CD4-positive, alpha-beta T cell treated with Interleukin-12 subunit alpha and Interleukin-12 subunit beta, for 1 hour (primary cell): Measurements from ENCODE around the gene FAM3B.

ENCODE experiments used
- DNase-seq: peaks from one replicate; pipeline ENCODE4 v3.0.0-alpha.2; 2020

FAM3B gene

GRCh38 chr21:41399246-41399800 lies 82.7 kb downstream of the FAM3B start:
- no peak for DNase-seq

GRCh38 chr21:41402231-41402630 lies 85.6 kb downstream of the FAM3B start:
- DNase-seq: no peak

- DNase-seq: no peak
Measured at GRCh38 chr21:41402796-41403195, 86.2 kb downstream of the FAM3B start.

GRCh38 chr21:41403331-41403730 lies 86.7 kb downstream of the FAM3B start:
- DNase-seq: no peak

- no peak for DNase-seq
Measured at GRCh38 chr21:41403966-41404365, 87.4 kb downstream of the FAM3B start.

- DNase-seq: no peak
Measured at GRCh38 chr21:41405321-41405720, 88.7 kb downstream of the FAM3B start.

GRCh38 chr21:41406340-41406739 lies 89.7 kb downstream of the FAM3B start:
- no peak for DNase-seq
